Spleen (tissue), 7 donors: Measurements from ENCODE around the gene PLAC1.

Source experiments
- POLR2AphosphoS5 ChIP-seq, 3 donors: sonication (generic); formaldehyde crosslinking; IDR thresholded peaks; one replicate each; pipeline ENCODE4 v1.5.1; 2017; ENCODE audit warnings: antibody characterized with exemption in 3 of 3
- TF ChIP-seq, protein P1 (sequence below), 11 experiments: fragments of 200-600 bp in 7 of 11; fragments of 450-650 bp in 4 of 11; sonication (generic) in 4 of 11; IDR thresholded peaks in 8 of 11; conservative IDR thresholded peaks in 3 of 11; 1 replicate in 7 of 11; 2 replicates in 4 of 11; pipeline versions ENCODE4 v1.4.0 to v1.8.0; 2016 to 2021; ENCODE audit warnings: antibody characterized with exemption in 11 of 11, inconsistent platforms in 4 of 11, mild to moderate bottlenecking in 1 of 11
- donor health status: DM: no; HTN: no; CAD: no; lungs with moderate emphysema.
- donor health status: DM: no; HTN: no; CAD: no.
- donor health status: DM: no; HTN: no; CAD: no.

DNA sequence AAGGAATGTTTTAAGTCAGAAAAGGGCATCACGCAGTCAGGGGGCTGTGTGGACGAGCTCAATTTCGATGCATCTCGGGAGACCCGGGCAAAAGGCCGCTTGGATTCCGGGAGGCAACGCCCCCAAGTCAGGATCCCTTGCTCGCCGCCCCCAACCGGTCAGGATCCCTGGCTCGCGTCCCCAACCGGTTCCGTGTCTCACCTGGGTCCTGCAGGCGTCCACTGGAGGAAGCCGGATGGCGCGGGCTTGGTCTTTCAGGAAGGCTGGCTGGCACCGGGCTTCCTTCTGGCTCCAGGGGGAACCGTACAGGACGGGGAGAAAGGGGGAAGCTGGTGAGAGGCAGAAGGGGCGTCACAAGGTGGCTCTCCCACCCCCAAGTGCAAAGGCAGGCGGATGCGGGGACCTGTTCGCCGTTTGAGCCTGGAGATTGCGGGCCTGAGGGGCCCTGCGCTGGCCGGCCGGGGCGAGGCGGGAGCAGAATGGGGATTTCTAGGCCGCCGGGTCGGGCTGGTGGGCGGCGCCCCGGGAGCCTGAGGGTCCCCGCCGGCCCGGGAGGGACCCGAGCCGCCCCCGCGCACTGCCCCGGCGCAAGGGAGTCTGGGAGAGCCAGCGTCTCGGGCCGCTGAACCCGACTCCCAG lies 113.6 kb downstream of the PLAC1 start:
- TF ChIP-seq, protein P1, sequence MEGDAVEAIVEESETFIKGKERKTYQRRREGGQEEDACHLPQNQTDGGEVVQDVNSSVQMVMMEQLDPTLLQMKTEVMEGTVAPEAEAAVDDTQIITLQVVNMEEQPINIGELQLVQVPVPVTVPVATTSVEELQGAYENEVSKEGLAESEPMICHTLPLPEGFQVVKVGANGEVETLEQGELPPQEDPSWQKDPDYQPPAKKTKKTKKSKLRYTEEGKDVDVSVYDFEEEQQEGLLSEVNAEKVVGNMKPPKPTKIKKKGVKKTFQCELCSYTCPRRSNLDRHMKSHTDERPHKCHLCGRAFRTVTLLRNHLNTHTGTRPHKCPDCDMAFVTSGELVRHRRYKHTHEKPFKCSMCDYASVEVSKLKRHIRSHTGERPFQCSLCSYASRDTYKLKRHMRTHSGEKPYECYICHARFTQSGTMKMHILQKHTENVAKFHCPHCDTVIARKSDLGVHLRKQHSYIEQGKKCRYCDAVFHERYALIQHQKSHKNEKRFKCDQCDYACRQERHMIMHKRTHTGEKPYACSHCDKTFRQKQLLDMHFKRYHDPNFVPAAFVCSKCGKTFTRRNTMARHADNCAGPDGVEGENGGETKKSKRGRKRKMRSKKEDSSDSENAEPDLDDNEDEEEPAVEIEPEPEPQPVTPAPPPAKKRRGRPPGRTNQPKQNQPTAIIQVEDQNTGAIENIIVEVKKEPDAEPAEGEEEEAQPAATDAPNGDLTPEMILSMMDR (IDR thresholded peaks at IDR 0.05 in 8 of 11, conservative IDR thresholded peaks at IDR 0.05 in 3 of 11), result no peak
- peak in 2 of 3 donors; percentile 31 to 46 for TF ChIP-seq POLR2AphosphoS5 (IDR thresholded peaks at IDR 0.05)
